A673 (cell line): Measurements from ENCODE around the gene PARD6G. TPM values are rescaled to one million over a fixed set of nuclear protein-coding genes. Genes with fewer than 3 reads are reported as not detected.

Source experiments
- BruUV-seq: library from RNA; stranded (reverse); fragments of 400-500 nt; replicated peaks from 2 replicates; lab custom pipeline; 2021; lab: Mats Ljungman, UMichigan
- CTCF ChIA-PET: fragments of 300-600 bp; sonication (Branson Sonifier 250); formaldehyde crosslinking; loops from one replicate; lab custom pipeline; 2022; ENCODE audit warnings: antibody characterized with exemption; lab: Charles Lee
- POLR2A ChIA-PET: fragments of 300-600 bp; sonication (Branson Sonifier 250); formaldehyde crosslinking; loops from one replicate; lab custom pipeline; 2022; ENCODE audit warnings: antibody characterized with exemption; ENCODE audit not compliant: low non-redundant PET; lab: Charles Lee
- DNase-seq: peaks from one replicate; pipeline ENCODE4 v3.0.0-alpha.2; 2015; ENCODE audit warnings: low spot score
- H3K27ac ChIP-seq: fragments of 200-600 bp; sonication (generic); 2 replicates; pipeline ENCODE4 v1.5.1; 2016; ENCODE audit warnings: mixed run types, low read depth, mild to moderate bottlenecking, mixed read lengths, antibody characterized with exemption, low read length; ENCODE audit not compliant: poor library complexity, severe bottlenecking
- H3K27me3 ChIP-seq: fragments of 200-600 bp; sonication (generic); replicated peaks from 2 replicates; pipeline ENCODE4 v1.6.1; 2017; ENCODE audit warnings: mixed run types, low read depth, mild to moderate bottlenecking, mixed read lengths, antibody characterized with exemption, low read length; ENCODE audit not compliant: insufficient read depth, poor library complexity
- H3K36me3 ChIP-seq: fragments of 200-600 bp; sonication (generic); 2 replicates; pipeline ENCODE4 v1.6.1; 2016; ENCODE audit warnings: mixed run types, mild to moderate bottlenecking, mixed read lengths, antibody characterized with exemption, low read length; ENCODE audit not compliant: insufficient read depth, poor library complexity, severe bottlenecking
- H3K4me1 ChIP-seq: fragments of 200-600 bp; sonication (generic); 2 replicates; pipeline ENCODE4 v1.6.1; 2017; ENCODE audit warnings: mixed run types, mild to moderate bottlenecking, mixed read lengths, antibody characterized with exemption, low read length; ENCODE audit not compliant: insufficient read depth, poor library complexity, severe bottlenecking
- H3K4me3 ChIP-seq: fragments of 200-600 bp; sonication (generic); 2 replicates; pipeline ENCODE4 v1.5.1; 2016; ENCODE audit warnings: low read depth, mixed run types, mild to moderate bottlenecking, mixed read lengths, low read length; ENCODE audit not compliant: poor library complexity, severe bottlenecking
- H3K9me3 ChIP-seq: fragments of 200-600 bp; sonication (generic); 2 replicates; pipeline ENCODE4 v1.6.1; 2016; ENCODE audit warnings: mixed run types, low read depth, mild to moderate bottlenecking, mixed read lengths, antibody characterized with exemption, low read length; ENCODE audit not compliant: poor library complexity, severe bottlenecking
- EZH2 ChIP-seq: fragments of 200-600 bp; sonication (generic); IDR thresholded peaks from 2 replicates; pipeline ENCODE4 v1.6.1; 2017; ENCODE audit warnings: borderline replicate concordance, low read depth, mild to moderate bottlenecking, mixed read lengths, antibody characterized with exemption, low read length; ENCODE audit not compliant: poor library complexity, severe bottlenecking
- intact Hi-C: fragments of 100-400 bp; cut with micrococcal nuclease; formaldehyde crosslinking; loops from one replicate; pipeline ENCODE4 v1.10.0; 2022; ENCODE audit not compliant: unreplicated experiment
- total RNA-seq: library from RNA; stranded (reverse); gene quantifications from 2 replicates; pipeline ENCODE4 v1.2.3, GENCODE V29; 2021
- TF ChIP-seq, protein P1 (sequence below): fragments of 300-800, 200-600 bp; sonication (generic); conservative IDR thresholded peaks from 2 replicates; pipeline ENCODE4 v1.5.1; 2017; ENCODE audit warnings: low read depth, mild to moderate bottlenecking, antibody characterized with exemption, low read length, moderate library complexity, mixed read lengths

Gene PARD6G
- total RNA-seq, 1 experiment from 2014 or later: 7.9 TPM

DNA sequence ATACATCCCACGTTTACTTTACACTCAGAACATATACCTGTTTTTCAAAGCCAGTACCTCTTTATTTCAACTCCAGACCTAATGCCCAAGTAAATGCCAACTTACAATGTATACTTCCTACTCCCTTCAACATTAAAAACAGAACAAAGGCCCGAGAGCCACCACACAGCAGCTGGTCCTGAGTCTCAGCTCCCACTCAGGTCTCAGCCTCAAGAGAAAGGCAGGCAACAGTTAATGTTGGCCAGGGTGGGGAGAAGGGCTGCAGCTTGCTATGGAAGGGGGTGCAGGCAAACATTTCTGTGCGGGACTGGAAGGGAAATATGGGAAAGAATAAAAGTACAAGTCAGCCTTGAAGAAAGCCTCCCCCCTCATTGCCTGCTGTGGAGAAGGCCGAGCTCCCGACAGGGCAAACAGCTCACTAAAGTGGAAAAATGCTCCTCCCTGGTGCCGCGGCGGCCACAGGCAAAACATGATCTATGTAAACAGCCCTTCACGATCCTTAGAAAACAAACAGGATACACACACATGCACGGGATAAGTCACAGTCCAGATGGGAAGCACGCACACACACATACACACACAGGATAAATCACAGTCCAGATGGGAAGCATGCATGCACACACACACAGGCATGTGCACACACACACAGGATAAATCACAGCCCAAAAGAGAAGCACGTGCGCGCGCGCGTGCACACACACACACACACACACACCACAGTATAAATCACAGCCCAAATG is 70.8 kb downstream of the PARD6G start:
- H3K36me3 ChIP-seq: no peaks in the 10 kb centered on the region
- intact Hi-C loops: no loop called here
- no TSS peak for BruUV-seq
- POLR2A ChIA-PET: interaction anchor here (0.7 kb wide), 1 partner anchor 576 kb away, joined by 3 read pairs; no protein-coding TSS in a partner anchor
- no peak for DNase-seq
- H3K4me1 ChIP-seq: no peaks in the 10 kb centered on the region
- CTCF ChIA-PET: no interaction called here
- TF ChIP-seq, protein P1, sequence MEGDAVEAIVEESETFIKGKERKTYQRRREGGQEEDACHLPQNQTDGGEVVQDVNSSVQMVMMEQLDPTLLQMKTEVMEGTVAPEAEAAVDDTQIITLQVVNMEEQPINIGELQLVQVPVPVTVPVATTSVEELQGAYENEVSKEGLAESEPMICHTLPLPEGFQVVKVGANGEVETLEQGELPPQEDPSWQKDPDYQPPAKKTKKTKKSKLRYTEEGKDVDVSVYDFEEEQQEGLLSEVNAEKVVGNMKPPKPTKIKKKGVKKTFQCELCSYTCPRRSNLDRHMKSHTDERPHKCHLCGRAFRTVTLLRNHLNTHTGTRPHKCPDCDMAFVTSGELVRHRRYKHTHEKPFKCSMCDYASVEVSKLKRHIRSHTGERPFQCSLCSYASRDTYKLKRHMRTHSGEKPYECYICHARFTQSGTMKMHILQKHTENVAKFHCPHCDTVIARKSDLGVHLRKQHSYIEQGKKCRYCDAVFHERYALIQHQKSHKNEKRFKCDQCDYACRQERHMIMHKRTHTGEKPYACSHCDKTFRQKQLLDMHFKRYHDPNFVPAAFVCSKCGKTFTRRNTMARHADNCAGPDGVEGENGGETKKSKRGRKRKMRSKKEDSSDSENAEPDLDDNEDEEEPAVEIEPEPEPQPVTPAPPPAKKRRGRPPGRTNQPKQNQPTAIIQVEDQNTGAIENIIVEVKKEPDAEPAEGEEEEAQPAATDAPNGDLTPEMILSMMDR: no peak
- no peak for TF ChIP-seq EZH2
- no peak overlapping the region for H3K27ac ChIP-seq
- no peak overlapping the region for H3K4me3 ChIP-seq
- no peaks in the 10 kb centered on the region for H3K27me3 ChIP-seq
- no peaks in the 10 kb centered on the region for H3K9me3 ChIP-seq

- Histone ChIP-seq H3K9me3 (no peaks in the 10 kb centered on the region), H3K4me1 (no peaks in the 10 kb centered on the region), H3K27me3 (no peaks in the 10 kb centered on the region), H3K4me3 (no peak overlapping the region), H3K27ac (no peak overlapping the region), H3K36me3 (no peaks in the 10 kb centered on the region)
- ChIA-PET CTCF (no interaction called here), POLR2A (interaction anchor here (0.6 to 0.7 kb wide), 2 partner anchors 82 to 575 kb away, joined by 3 to 10 read pairs; no protein-coding TSS in a partner anchor)
- TF ChIP-seq EZH2: no peak
- TF ChIP-seq, protein P1: no peak
- no peak for DNase-seq
- no TSS peak for BruUV-seq
- intact Hi-C loops: no loop called here
Measured at GRCh38 chr18:80175451-80176204, 71.7 kb downstream of the PARD6G start.

GRCh38 chr18:80173060-80173459 is 74.3 kb downstream of the PARD6G start:
- no TSS peak for BruUV-seq
- POLR2A ChIA-PET: no interaction called here
- H3K27ac ChIP-seq: no peak overlapping the region
- H3K9me3 ChIP-seq: no peaks in the 10 kb centered on the region
- no peaks in the 10 kb centered on the region for H3K4me1 ChIP-seq
- CTCF ChIA-PET: no interaction called here
- DNase-seq: no peak
- H3K27me3 ChIP-seq: no peaks in the 10 kb centered on the region
- intact Hi-C loops: no loop called here
- no peak overlapping the region for H3K4me3 ChIP-seq
- H3K36me3 ChIP-seq: no peaks in the 10 kb centered on the region
- TF ChIP-seq, protein P1: no peak
- no peak for TF ChIP-seq EZH2
